Muscle layer of colon (tissue), 2 donors: ENCODE measurements around the gene CFL1.

Source experiments
- H3K27ac ChIP-seq: one replicate; pipeline ENCODE4 v1.7.0; 2013; ENCODE audit warnings: low read depth, mild to moderate bottlenecking, low read length, moderate library complexity
- H3K27me3 ChIP-seq, 2 donors: one replicate each; pipeline ENCODE4 v1.7.0; 2013; ENCODE audit warnings: low read length in 2 of 2, mild to moderate bottlenecking in 2 of 2; ENCODE audit not compliant: insufficient read depth in 2 of 2, control insufficient read depth in 1 of 2
- H3K36me3 ChIP-seq: one replicate; pipeline ENCODE4 v1.7.0; 2013; ENCODE audit warnings: mild to moderate bottlenecking, low read length; ENCODE audit not compliant: insufficient read depth
- H3K4me1 ChIP-seq: one replicate; pipeline ENCODE4 v1.7.0; 2013; ENCODE audit warnings: mild to moderate bottlenecking, low read length; ENCODE audit not compliant: insufficient read depth
- H3K4me3 ChIP-seq, 2 donors: one replicate each; pipeline ENCODE4 v1.7.0; 2013; ENCODE audit warnings: low read length in 2 of 2, low read depth in 1 of 2, mild to moderate bottlenecking in 1 of 2, moderate library complexity in 1 of 2
- H3K9ac ChIP-seq: one replicate; pipeline ENCODE4 v1.7.0; 2013; ENCODE audit warnings: low read length
- H3K9me3 ChIP-seq: one replicate; pipeline ENCODE4 v1.7.0; 2013; ENCODE audit warnings: mild to moderate bottlenecking, low read length
- donor health status: abdominal sarcoma.
- donor health status: Adenocarcinoma of cecum.

Gene CFL1

GRCh38 chr11:65872586-65873317 lies 14.8 kb upstream of the CFL1 start, which contains the start of gene EFEMP2:
Gene EFEMP2 (minus strand): TSS chr11:65872800. CDS start chr11:65872354, 446 bp downstream.
- peak within 1 kb of the TSS; percentile 59 to 76 for H3K4me3 ChIP-seq
- no peaks in the 10 kb centered on the region for H3K27me3 ChIP-seq
- no peaks in the 10 kb centered on the region for H3K9me3 ChIP-seq
- H3K4me1 ChIP-seq = peaks cover 24% of the 10 kb centered on the region
- H3K9ac ChIP-seq = peak within 1 kb of the TSS; percentile 76
- peak within 1 kb of the TSS; percentile 79 for H3K27ac ChIP-seq
- H3K36me3 ChIP-seq = peaks cover 29% of the 10 kb centered on the region

GRCh38 chr11:65871811-65872548 lies 14.0 kb upstream of the CFL1 start:
- peaks cover 31% of the 10 kb centered on the region for H3K4me1 ChIP-seq

GRCh38 chr11:65870706-65871681 lies 13.0 kb upstream of the CFL1 start:
- peak overlapping the region; percentile 59 to 63 for H3K4me3 ChIP-seq
- peak overlapping the region; percentile 76 for H3K9ac ChIP-seq
- H3K4me1 ChIP-seq = peaks cover 31% of the 10 kb centered on the region
- H3K9me3 ChIP-seq = no peaks in the 10 kb centered on the region
- H3K36me3 ChIP-seq = peaks cover 46% of the 10 kb centered on the region
- H3K27me3 ChIP-seq = no peaks in the 10 kb centered on the region
- peak overlapping the region; percentile 79 for H3K27ac ChIP-seq

More at GRCh38 chr11:65871811-65872548, 14.0 kb upstream of the CFL1 start:
- peak overlapping the region; percentile 59 to 63 for H3K4me3 ChIP-seq
- H3K36me3 ChIP-seq = peaks cover 37% of the 10 kb centered on the region
- H3K27me3 ChIP-seq = no peaks in the 10 kb centered on the region
- peak overlapping the region; percentile 76 for H3K9ac ChIP-seq
- H3K27ac ChIP-seq = peak overlapping the region; percentile 79
- no peaks in the 10 kb centered on the region for H3K9me3 ChIP-seq

GRCh38 chr11:65870307-65870658 lies 12.3 kb upstream of the CFL1 start:
- Histone ChIP-seq H3K4me3 (no peak overlapping the region), H3K27ac (peak overlapping the region; percentile 9), H3K9me3 (no peaks in the 10 kb centered on the region), H3K9ac (peak overlapping the region; percentile 76), H3K4me1 (peaks cover 31% of the 10 kb centered on the region), H3K27me3 (no peaks in the 10 kb centered on the region), H3K36me3 (peaks cover 53% of the 10 kb centered on the region)

- Histone ChIP-seq H3K27ac (peak overlapping the region; percentile 9), H3K4me3 (no peak overlapping the region), H3K27me3 (no peaks in the 10 kb centered on the region), H3K9me3 (no peaks in the 10 kb centered on the region), H3K4me1 (peaks cover 31% of the 10 kb centered on the region), H3K36me3 (peaks cover 58% of the 10 kb centered on the region), H3K9ac (no peak overlapping the region)
These were observed 11.8 kb upstream of the CFL1 start for GRCh38 chr11:65869643-65870306.

GRCh38 chr11:65868907-65869306 lies 10.9 kb upstream of the CFL1 start:
- H3K27me3 ChIP-seq = no peaks in the 10 kb centered on the region
- no peak overlapping the region for H3K27ac ChIP-seq
- H3K36me3 ChIP-seq = peaks cover 67% of the 10 kb centered on the region
- no peak overlapping the region for H3K4me3 ChIP-seq
- H3K9ac ChIP-seq = no peak overlapping the region
- no peaks in the 10 kb centered on the region for H3K9me3 ChIP-seq
- H3K4me1 ChIP-seq = peaks cover 34% of the 10 kb centered on the region

- Histone ChIP-seq H3K27ac (peak overlapping the region; percentile 32), H3K4me3 (no peak overlapping the region), H3K36me3 (peaks cover 74% of the 10 kb centered on the region), H3K9ac (no peak overlapping the region), H3K9me3 (no peaks in the 10 kb centered on the region), H3K4me1 (peaks cover 39% of the 10 kb centered on the region), H3K27me3 (no peaks in the 10 kb centered on the region)
These were observed 10.2 kb upstream of the CFL1 start for GRCh38 chr11:65868076-65868667.

GRCh38 chr11:65867284-65868071 lies 9.5 kb upstream of the CFL1 start:
- Histone ChIP-seq H3K36me3 (peaks cover 81% of the 10 kb centered on the region), H3K27ac (peak overlapping the region; percentile 32), H3K27me3 (no peaks in the 10 kb centered on the region), H3K9ac (no peak overlapping the region), H3K4me1 (peaks cover 45% of the 10 kb centered on the region), H3K9me3 (no peaks in the 10 kb centered on the region), H3K4me3 (no peak overlapping the region)

GRCh38 chr11:65866509-65867283 lies 8.7 kb upstream of the CFL1 start:
- H3K9ac ChIP-seq = no peak overlapping the region
- no peaks in the 10 kb centered on the region for H3K9me3 ChIP-seq
- H3K4me1 ChIP-seq = peaks cover 49% of the 10 kb centered on the region
- peaks cover 89% of the 10 kb centered on the region for H3K36me3 ChIP-seq
- H3K4me3 ChIP-seq = no peak overlapping the region
- no peaks in the 10 kb centered on the region for H3K27me3 ChIP-seq
- H3K27ac ChIP-seq = no peak overlapping the region
